Femur (tissue), 1 donor: ENCODE results near the gene OSGIN1.

Source experiments
- DNase-seq: peaks from one replicate; pipeline ENCODE4 v3.0.0-alpha.2; 2017

Gene OSGIN1, protein sequence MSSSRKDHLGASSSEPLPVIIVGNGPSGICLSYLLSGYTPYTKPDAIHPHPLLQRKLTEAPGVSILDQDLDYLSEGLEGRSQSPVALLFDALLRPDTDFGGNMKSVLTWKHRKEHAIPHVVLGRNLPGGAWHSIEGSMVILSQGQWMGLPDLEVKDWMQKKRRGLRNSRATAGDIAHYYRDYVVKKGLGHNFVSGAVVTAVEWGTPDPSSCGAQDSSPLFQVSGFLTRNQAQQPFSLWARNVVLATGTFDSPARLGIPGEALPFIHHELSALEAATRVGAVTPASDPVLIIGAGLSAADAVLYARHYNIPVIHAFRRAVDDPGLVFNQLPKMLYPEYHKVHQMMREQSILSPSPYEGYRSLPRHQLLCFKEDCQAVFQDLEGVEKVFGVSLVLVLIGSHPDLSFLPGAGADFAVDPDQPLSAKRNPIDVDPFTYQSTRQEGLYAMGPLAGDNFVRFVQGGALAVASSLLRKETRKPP

DNA sequence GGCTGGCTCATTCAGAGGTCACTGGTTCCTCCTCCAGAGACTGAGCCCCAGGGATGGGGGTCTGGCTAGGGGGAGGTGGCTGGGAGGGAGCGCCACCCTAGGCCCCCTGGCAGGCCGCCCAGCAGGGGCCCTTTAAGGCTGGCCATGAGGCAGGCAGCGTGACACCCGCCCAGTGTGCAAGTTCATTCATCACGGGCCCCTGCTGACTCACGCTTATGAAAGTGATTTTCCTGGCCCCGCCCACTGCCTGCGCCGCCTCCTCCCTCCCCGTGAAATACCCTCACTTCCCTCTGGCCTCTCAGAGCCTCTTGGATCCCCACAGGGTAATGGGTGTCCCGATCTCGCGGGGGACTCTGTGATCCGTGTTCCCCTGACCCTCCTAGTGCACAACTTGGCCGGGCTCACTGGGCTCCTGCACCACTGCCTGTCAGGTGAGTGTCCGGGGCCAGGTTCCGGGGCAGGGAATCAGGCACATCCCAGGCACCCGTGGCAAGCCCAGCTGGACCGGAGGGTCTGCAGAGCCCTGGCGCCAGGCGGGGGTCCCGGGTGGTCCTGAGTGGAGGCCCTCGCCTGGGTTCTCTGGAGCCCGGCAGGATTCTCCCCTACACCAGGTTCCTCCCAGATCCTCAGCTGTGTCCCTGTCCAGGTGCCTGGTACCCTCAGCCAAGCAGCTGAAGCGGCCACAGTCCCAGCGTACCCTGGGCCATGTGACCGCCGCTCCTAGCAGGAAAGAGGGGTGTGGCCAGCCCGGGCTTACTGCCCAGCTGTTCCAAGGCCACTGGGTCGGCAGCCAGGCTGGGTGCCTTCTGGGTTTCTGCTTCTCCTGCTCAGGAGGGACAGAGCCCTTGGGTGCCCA is at the start of gene OSGIN1:
Gene OSGIN1, plus strand, starts transcription at position 301 of the 856 bp plus-strand sequence. CDS start 4,432 bp downstream, outside the sequence.
- peak; percentile 90 for DNase-seq

GRCh38 chr16:83903751-83904150 is 49.3 kb upstream of the OSGIN1 start:
- DNase-seq = peak; percentile 79

DNA sequence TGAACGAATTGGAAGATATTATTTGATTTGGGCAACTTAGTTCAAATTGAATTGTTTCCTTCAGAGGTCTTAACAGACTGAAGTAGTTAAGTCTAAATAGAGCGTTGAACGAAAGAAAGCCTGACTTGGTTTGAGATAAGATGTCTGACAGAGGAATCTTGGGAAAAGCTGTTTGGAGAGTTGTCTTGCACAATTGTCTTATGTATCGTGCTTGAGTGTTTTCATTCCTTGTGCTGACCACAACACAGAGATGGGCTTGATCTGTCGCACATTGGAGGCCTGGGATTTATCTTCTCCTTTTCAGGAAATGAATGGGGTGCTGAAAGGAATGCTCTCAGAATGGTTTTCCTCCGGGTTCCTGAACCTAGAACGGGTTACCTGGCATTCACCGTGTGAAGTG is 46.4 kb upstream of the OSGIN1 start:
- no peak for DNase-seq

- no peak for DNase-seq
Measured at GRCh38 chr16:83907111-83907510, 45.9 kb upstream of the OSGIN1 start.

DNA sequence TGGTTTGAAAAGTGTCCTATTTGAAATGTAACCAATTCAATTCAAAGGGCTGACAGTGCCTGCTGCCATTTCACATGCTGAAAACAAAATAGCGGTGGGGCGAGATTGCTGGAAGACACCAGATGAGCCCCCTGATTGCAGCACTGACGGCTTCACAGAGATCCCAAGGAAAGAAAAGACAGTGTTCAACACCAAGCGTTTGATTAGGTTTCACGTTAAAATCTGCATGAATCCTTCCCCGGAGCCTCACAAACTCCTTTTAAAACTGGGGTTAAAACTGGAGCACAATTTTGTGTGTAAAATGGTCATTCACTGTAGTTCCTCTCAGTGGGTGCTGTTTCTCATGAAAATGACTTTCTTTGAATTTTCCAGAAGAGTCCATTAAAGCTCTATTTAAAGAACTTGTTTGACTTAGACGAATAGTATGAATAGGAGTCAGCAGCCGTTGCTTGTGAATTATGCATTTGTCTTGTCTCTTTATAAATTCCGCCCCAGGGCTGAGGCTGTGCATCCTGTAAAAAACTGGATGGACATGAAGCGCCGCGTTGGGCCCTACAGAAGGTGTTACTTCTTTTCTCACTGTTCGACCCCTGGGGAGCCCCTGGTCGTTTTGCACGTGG is 45.3 kb upstream of the OSGIN1 start:
- no peak for DNase-seq

DNA sequence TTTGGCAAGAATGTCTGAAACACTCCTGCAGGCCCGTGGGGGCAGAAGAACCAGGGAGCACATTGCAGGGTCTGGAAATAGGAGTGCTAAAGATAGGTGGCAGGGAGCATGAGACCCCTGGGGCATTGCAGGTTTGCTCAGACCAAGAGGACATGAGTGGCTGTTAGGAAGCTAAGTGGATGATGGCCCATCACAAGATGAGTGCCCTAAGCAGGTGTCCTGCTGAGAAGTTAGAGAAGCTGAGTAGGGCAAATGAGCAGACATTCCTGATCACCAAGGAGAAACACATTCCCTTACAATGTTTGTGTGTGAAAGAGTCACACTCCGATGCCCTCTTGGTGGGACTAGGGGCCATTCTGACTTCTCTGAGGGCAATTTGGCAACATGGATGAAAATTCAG is 44.2 kb upstream of the OSGIN1 start:
- DNase-seq = no peak

DNA sequence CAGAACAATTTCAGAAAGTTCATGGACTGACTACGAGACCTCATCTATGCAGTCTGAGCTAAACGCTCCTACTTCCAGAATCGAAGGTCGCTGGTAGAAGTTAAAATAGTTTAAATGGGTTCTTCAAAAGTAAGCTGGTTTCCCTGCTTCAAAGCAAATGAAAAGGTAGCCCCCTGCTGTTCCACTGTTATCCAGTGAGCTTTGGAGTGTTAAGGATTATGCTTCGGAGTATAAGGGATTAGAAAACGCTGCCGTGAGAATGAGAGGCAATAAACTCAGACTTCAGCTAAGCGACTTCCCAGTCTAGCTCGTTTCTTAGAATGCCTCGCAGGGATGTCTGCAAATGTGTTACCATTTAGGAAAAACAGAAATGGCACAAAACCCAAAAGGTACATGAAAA is 41.8 kb upstream of the OSGIN1 start:
- no peak for DNase-seq

DNA sequence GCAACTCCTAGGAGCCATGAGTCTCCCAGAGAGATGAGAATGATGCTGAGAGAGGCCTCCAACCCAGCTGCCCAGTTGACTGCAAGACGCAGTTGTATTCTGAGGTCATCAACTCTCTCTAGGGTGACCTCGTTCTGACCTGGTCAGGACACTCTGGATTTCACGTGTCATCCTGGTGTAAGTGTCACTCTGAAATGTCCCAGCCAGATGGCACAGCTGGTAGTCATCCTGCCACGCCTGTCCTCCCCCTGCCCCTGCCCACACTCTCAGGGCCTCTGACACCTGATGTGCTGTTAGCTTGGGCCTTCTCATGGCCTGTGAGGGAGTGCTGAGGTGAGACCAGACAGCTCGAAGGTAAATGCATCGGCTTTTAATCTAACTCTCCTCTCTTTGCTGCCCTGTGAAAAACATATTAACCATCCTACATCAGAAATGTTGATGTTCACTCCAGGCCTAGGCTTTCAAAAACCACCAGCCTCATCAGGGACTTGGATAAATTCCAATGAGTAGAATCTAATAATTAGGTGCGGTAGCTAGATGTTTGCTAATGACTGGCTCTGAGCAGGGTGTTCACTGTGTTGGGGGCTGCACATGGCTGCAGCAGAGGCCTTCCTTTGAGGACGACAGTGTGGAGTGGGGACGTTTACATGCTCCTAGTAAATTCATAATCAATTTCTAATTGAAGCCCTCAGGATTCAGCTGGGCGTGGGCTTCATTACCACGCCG is 40.4 kb upstream of the OSGIN1 start:
- no peak for DNase-seq

GRCh38 chr16:83913245-83913633 is 39.8 kb upstream of the OSGIN1 start:
- peak; percentile 75 for DNase-seq

- no peak for DNase-seq
Measured at GRCh38 chr16:83914091-83914710, 38.8 kb upstream of the OSGIN1 start.

DNA sequence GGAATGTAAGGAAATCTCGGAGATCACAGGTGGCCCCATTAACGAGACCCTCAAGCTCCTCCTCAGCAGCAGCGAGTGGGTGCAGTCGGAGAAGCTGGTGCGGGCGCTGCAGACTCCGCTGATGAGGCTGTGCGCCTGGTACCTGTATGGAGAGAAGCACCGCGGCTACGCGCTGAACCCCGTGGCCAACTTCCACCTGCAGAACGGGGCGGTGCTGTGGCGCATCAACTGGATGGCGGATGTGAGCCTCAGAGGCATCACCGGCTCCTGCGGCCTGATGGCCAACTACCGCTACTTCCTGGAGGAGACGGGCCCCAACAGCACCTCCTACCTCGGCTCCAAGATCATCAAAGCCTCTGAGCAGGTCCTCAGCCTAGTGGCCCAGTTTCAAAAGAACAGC is 38.0 kb upstream of the OSGIN1 start:
- no peak for DNase-seq

- DNase-seq = no peak
Measured at GRCh38 chr16:83915491-83915890, 37.5 kb upstream of the OSGIN1 start.

DNA sequence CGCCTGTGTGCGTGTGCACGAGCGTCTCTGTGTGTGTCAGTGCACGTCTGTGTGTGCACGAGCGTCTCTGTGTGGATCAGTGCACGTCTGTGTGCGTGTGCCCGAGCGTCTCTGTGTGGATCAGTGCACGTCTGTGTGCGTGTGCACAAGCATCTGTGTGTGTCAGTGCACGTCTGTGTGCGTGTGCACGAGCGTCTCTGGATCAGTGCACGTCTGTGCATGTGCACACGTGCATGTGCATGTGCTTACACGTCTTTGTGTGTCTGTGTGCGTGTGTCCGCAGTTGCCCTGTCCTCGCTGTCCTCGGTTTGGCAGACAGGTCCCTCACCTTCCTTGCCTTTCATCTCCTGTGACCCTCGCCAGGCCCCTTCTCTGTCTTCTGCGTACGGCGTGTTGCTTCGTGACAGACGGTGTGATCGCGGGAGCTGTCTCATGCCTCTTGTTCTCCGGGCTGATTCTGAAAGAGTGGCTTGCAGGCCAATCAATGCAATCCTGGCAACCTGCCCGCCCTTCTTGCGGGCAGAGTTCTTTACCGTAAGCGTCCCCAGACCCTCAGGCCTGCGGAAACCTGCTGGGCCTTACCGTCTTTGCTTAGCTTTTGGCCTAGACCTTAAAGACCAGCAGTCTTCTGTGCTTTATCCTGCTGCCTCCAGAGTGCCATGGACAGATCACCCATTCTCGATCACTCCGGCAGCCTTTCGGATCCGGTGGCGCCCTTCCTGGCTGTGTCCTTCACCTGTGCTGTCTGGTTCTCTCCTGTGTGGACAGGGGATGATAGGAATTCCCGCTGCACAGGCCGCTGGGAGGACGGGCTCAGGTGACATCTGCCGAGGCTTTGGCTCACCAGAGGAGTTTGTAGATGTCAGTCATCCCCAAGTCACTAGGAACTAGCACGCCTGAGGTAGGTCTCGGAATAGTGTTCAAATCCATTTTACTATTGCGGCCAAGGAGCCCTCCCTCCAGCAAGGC is 35.6 kb upstream of the OSGIN1 start:
- DNase-seq = no peak

DNA sequence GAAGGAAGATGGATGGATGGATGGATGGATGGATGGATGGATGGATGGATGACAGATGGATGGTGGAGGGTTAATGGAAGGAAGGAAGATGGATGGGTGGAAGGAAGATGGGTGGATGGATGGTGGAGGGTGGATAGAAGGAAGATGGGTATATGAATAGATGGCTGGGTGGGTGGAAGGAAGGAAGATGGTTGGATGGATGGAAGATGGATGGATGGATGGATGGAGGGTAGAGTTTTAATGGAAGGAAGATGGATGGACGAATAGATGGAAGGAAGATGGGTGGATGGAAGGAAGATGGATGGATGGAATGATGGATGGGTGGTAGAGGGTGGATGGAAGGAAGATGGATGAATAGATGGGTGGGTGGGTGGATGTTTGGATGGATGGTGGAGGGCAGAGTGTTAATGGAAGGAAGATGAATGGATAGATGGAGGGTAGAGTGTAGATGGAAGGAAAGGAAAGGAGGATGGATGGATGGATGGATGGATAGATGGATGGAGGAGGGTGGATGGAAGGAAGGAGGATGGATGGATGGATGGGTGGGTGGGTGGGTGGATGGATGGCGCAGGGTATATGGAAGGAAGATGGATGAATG is 32.0 kb upstream of the OSGIN1 start:
- DNase-seq = no peak

DNA sequence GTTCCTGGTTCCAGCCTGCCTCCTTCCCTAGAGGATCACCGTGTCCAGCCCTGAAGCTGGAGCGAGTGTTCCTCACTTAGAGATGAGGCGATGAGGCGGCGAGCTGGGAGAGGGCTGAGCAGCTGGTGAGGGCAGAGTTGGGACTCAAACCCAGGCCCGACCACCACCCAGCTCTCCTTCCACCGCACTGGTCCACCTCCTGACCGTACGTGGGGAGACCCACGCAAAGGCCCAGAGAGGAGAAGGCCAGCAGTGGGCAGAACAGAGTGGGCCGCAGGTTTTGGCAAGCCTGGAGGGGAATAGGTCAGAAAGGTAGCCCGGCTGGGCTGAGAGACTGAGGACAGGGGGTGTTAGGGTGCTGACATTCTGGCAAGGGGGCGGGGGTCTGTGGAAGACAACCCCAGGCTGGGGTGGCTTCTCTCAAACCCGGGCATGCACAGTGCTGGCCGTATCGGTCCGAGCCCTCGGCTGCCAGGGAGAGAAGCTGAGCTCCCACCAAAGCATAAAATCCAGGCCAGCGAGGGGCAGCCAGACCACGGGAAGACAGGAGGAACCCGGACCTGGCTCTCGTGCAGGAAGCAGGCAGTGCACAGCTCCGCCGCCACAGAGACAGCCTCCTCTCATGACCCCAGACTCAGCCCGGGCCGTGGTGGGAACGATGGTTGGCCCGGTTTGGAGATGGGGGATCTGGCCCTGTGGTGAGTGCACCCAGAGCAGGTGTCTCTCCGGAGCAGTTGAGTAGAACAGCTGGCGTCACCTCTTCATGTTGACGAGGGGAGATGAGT is 29.3 kb upstream of the OSGIN1 start:
- no peak for DNase-seq

- DNase-seq = no peak
Measured at GRCh38 chr16:83924686-83925085, 28.4 kb upstream of the OSGIN1 start.

- no peak for DNase-seq
Measured at GRCh38 chr16:83925095-83925905, 27.7 kb upstream of the OSGIN1 start.

GRCh38 chr16:83925957-83926725 is 26.9 kb upstream of the OSGIN1 start:
- DNase-seq = no peak
